ENCODE results near the gene PLCZ1.

Gene PLCZ1

DNA sequence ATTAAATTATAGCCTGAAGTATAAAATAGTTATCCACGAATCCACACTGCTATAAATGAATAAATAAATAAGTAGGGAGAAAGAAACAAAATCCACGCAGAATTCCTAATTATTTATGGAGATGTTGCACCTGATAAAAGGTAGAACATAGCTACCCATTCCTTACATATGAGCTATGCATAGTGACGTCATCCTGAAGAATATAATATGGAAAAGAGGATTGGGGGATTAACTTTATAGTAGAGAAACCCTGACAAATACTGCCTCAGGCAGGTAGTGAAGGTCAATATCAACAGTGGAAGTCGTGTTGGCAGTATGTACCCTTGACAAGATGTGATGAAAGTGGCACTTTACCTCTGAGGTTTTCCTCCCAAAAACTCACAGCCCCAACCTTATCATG, 82.5 kb downstream of the PLCZ1 start:
- no peak for DNase-seq (ENCODE audit: extremely low read depth, low read depth)
- TF ChIP-seq, protein P1, sequence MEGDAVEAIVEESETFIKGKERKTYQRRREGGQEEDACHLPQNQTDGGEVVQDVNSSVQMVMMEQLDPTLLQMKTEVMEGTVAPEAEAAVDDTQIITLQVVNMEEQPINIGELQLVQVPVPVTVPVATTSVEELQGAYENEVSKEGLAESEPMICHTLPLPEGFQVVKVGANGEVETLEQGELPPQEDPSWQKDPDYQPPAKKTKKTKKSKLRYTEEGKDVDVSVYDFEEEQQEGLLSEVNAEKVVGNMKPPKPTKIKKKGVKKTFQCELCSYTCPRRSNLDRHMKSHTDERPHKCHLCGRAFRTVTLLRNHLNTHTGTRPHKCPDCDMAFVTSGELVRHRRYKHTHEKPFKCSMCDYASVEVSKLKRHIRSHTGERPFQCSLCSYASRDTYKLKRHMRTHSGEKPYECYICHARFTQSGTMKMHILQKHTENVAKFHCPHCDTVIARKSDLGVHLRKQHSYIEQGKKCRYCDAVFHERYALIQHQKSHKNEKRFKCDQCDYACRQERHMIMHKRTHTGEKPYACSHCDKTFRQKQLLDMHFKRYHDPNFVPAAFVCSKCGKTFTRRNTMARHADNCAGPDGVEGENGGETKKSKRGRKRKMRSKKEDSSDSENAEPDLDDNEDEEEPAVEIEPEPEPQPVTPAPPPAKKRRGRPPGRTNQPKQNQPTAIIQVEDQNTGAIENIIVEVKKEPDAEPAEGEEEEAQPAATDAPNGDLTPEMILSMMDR (IDR thresholded peaks at IDR 0.05; ENCODE audit: low read depth, low read length, missing control alignments), result no peak
- no peak overlapping the region for H3K4me3 ChIP-seq (replicated peaks; ENCODE audit: low read depth, low read length)

DNA sequence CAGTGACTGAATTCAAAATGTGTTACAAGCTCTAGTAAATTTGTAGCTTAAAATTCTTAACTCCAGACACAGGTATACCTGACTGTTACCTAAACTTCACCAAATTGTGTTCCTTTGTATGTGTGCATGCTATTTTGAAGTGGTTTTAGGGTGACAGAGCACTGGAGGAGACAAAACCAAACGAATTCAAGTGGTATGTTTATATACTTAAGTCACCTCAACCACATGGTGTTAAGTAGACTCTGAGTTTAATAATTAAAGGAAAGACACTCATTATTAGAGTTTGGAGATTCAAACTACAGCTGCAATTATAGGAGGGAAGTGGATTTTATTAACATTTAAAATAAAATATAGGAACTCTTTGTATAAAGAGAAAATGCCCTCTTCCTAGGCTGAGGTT, 84.3 kb downstream of the PLCZ1 start:
- H3K4me3 ChIP-seq (replicated peaks; ENCODE audit: low read depth, low read length), result no peak overlapping the region
- TF ChIP-seq, protein P1 (IDR thresholded peaks at IDR 0.05; ENCODE audit: low read depth, low read length, missing control alignments), result no peak
- no peak for DNase-seq (ENCODE audit: extremely low read depth, low read depth)

DNA sequence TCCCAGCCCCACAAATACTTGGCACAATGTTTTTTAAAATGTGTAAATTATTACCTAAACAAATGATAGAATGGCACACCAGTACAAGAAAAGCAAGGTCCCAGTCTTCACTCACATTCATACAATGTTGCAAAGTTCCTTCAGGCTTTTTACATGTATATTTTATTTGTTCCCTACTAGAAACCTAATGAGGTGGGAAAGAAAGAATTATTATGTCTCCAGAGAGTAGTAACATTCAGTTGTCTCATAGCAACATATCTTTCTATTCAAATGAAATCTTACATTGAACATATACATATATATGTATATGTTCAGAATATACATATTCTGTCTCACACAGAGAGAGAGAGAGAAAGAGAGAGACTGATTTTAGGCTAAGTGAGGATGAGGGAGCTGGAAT, 85.2 kb downstream of the PLCZ1 start:
- no peak overlapping the region for H3K4me3 ChIP-seq (replicated peaks; ENCODE audit: low read depth, low read length)
- TF ChIP-seq, protein P1 (IDR thresholded peaks at IDR 0.05; ENCODE audit: low read depth, low read length, missing control alignments), result no peak
- no peak for DNase-seq (ENCODE audit: extremely low read depth, low read depth)

DNA sequence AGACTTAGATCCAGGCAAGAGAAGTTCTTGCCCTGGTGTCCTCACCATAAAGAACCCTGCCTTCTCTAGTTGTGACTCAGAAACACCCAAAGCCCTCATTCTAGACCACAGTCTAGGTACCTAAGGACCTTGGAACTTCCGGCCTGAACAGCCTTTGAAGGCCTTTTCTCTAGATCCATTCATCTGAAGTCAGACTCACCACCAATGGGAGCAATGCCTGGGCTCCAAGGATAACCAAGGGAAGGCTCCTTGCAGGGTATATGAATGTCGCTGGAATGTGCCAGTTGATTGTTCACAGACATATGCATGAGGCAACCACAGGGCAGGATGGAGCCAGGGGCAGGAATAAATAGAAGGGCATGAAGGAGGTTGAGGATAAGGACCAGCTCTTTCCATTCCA, 86.3 kb downstream of the PLCZ1 start:
- H3K4me3 ChIP-seq (replicated peaks; ENCODE audit: low read depth, low read length), result no peak overlapping the region
- no peak for DNase-seq (ENCODE audit: extremely low read depth, low read depth)
- TF ChIP-seq, protein P1 (IDR thresholded peaks at IDR 0.05; ENCODE audit: low read depth, low read length, missing control alignments), result no peak

DNA sequence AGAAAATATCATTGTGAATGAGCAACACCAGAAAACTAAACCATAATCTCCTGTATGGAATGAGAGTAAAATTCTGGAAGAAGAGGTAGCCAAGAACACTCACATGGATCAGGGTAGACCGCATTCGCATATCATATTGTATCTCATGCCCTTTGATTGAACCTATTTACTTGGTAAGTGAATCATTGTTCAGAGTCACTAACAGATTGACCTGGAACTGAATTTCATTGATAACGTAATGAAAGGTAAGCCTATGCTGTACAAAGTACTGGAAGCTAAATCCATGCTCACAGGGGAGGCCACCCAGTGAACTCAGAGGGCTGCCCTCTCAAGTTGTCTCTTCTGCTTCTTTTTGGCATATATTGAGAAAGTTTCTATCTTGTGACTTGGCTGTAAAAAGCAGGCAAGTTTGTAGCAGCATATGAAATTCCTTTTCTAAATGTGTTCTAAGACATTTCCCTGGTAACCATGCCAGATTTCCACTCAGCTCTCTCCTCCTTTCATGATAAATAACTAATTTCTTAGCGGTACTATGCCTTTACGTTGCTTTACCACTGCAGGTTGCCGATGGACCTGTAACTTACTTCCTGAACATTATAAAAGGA, 91.4 kb downstream of the PLCZ1 start:
- no peak for DNase-seq (ENCODE audit: extremely low read depth, low read depth)
- TF ChIP-seq, protein P1 (IDR thresholded peaks at IDR 0.05; ENCODE audit: low read depth, low read length, missing control alignments), result no peak

DNA sequence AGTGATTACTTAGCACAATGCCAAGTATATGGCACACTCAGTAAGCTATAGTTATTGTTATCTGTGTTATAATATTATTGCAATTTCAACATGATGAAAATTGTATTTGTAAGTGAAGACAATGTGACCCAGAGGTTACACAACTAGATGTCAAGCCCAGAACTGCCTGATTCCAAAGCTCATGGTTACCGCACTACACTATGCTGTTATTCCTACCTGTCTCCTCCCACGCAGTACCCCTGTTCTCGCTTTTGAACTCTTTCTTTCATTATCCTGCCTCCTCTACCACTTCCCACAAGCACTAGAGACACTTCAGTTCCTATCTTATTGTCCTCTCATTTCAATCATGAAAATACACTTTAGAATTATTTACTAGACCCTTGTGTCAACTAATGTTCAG, 93.2 kb downstream of the PLCZ1 start:
- H3K4me3 ChIP-seq (replicated peaks; ENCODE audit: low read depth, low read length), result no peak overlapping the region
- DNase-seq (ENCODE audit: extremely low read depth, low read depth), result no peak
- TF ChIP-seq, protein P1 (IDR thresholded peaks at IDR 0.05; ENCODE audit: low read depth, low read length, missing control alignments), result no peak

More for the DNA sequence above, 91.4 kb downstream of the PLCZ1 start:
- no peak overlapping the region for H3K4me3 ChIP-seq (replicated peaks; ENCODE audit: low read depth, low read length)

DNA sequence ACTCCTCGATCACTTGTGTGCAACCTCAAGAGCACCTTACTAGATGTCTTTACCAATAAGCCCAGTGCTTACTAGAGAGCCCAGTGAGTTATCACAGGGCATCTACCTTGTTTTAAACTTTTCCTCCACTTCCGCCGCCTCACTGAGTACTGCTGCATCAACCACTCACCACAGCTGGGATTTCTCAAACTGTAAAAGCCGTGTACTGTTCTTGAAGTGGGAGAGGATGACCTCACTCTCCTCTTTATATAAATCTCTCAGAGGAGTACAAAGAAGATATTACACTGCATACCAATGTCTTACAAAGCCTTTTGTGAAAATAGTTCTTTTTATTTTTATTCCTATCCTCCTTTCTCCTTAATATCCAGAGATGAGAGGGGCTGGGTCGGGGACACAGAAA, 94.1 kb downstream of the PLCZ1 start:
- H3K4me3 ChIP-seq (replicated peaks; ENCODE audit: low read depth, low read length), result no peak overlapping the region
- DNase-seq (ENCODE audit: extremely low read depth, low read depth), result no peak
- TF ChIP-seq, protein P1 (IDR thresholded peaks at IDR 0.05; ENCODE audit: low read depth, low read length, missing control alignments), result no peak

Data from HFF-Myc (cell line).